Non-pigmented ciliary epithelial cell (primary cell): Measurements from ENCODE around the gene COMTD1.
"Not testable (repeated sequence)": the region's sequence is repeated elsewhere in the genome, so short reads cannot be mapped to it uniquely, and the experiment has no call there.

Experiments
- DNase-seq: peaks from one replicate; pipeline ENCODE4 v3.0.0-alpha.2; 2010; ENCODE audit warnings: low read depth

Gene COMTD1

DNA sequence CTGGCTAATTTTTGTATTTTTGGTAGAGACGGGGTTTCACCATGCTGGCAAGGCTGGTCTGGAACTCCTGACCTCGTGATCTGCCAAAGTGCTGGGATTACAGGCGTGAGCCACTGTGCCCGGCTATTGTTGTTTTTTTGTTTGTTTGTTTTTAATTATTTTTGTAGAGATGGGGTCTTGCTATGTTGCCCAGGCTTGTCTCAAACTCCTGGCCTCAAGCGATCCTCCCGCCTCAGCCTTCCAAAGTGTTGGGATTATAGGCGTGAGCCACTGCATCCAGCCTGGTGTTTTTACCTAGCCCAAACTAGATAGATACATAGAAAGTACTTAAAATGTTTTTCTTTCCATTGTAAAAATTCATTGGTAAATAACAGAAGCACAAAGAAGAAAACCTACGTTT lies 14.3 kb downstream of the COMTD1 start:
- DNase-seq = not testable (repeated sequence)

DNA sequence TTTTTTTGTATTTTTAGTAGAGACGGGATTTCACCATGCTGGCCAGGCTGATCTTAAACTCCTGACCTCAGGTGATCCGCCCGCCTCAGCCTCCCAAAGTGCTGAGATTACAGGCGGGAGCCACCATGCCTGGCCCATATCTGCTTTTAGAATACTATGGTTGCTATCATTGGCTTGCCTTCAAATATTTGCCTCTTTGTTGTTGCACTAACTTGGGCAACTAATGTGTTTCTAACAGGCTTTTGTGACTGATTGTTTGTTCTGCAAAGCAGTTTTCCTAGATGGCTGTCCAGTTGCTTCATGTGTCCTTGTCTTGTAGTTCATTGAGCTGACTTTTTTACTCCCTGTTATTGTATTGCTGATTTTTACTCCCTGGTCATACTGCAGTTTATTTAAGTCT lies 15.5 kb downstream of the COMTD1 start:
- DNase-seq = no peak

DNA sequence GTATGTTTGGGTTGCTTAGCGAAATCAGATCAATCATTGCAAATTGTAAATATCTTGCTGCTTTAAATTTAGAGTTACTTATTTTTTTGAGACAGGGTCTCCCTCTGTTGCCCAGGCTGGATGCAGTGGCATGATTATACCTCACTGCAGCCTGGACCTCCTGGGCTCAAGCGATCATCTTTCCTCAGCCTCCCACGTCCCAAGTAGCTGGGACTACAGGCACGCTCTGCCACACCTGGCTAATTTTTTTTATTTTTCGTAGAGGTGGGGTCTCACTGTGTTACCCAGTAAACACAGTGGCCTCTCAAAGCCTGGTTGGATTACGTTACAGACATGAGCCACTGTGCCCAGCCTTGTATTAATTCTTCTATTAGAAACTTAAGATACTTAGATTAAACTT lies 23.4 kb downstream of the COMTD1 start:
- DNase-seq = no peak

DNA sequence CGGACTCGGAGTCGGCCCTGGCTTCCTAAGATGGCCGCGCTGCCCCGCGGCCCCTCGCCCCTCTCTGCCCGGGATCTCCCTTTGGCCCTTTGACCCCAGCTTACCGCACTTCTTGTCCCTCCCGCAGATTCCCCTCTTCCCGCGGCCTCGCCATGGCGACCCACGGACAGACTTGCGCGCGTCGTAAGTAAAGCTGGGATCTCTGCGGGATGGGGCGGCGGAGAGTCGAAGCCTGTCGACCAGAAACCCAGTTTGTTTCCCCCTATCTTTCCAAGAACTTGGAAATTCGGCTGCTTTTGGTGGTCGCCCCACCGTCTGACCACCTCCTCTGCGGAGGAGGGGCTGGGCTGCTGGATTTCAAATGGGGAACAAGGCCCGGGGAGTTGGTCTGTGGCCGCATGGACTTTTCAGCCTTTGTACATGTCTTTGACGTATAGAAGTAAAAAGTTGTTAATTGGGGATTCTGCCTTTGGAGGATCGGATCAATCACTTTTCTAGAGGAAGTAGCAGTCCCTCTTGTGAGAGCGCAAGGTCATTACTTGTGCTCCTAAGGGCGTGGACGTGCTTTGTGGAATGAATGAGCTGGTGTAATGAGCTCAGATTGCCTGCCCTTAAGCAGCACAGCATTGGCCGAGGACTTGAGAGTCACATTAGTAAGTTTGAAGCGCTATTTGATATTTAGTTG lies 24.6 kb downstream of the COMTD1 start:
- no peak for DNase-seq

DNA sequence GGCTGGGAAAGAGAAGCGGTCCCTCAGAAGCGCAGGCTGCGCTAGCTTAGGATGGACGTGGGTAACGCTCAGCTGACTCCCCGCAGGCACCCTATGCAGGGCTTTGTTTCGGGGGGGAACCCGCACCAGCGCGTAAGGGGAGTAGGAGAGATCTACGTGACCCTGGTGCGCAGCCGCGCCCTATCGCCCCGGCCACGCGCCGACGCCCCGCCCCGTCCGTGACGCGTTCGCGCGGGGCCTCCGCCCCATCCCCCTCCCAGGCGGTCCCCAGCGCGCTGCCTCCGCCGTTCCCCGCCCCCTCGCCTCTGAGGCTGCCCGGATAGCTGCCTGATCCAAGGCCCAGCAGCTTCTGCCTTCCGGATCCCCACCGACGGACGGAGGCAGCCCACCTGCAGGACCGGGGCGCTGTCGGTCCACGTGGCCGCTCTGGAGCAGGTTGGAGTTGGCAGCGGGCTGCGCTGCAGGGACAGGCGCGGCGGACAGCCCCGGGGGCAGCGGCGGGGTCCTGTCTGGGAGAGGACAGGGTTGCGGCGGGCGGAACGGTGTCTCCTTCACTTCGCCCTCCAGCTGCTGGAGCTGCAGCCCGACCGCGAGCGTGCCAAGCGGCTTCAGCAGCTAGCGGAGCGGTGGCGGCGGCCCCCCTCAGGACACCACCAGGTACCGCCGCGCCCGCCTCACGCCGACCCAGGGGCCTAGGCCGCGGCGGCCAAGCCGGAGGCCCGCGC lies 25.3 kb downstream of the COMTD1 start, which contains the start of gene VDAC2:
Gene VDAC2 (plus strand): TSS at position 515 of the 725 bp plus-strand sequence. CDS start 363 bp downstream, outside the sequence.
- no peak for DNase-seq

DNA sequence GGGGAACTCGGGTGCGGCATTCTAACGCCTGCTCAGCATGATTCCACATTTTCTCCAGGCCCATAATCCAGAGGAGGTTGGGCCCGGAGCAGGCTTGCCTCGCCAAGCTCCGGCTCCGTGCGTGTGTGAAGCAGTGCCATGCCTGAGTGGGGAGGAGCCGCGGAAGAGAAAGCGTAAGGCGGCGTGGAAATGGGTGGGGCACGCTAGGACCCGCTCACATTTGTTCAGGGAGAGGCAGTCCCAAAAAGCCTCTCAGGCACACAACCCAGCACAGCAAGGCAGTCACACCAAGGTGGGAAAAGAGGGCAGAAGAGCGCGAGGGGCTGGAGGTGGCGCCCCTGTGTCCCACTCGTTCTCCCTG lies 25.9 kb downstream of the COMTD1 start:
- DNase-seq = no peak

DNA sequence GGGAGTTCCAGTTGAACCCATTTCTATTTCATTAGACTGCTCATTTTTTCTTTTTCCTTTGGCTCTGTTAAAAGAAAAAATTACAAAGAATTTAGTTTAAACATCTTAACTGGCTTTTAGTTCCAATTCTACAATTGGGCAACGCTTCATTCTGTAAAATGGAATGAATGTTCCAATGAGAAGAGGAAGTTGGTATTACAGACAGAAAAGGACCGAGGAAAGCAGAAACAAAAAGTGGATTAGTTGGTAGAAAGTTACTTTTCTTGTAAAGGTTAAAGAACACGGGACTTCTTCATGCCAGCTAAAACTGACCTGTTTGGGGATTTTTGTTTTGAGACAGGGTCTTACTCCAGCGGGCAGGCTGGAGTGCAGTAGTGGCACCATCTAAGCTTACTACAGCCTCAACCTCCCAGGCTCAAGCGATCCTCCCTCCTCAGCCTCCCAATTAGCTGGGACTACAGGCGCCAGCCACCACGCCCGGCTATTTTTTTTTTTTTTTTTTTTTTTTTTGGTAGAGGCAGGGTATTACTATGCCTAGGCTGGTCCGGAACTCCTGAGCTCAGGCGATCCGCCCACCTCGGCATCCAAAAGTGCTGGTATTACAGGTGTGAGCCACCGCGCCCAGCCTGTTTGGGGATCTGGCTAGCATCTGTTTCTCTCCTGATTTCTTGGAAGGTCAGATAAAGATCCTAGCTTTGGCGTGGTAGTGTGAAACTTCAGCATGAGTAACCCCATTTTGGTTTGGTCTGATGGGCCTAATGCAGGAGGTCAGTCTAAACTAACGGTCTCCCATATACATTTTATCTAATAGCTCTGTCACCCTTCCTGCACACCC lies 26.5 kb downstream of the COMTD1 start:
- no peak for DNase-seq

DNA sequence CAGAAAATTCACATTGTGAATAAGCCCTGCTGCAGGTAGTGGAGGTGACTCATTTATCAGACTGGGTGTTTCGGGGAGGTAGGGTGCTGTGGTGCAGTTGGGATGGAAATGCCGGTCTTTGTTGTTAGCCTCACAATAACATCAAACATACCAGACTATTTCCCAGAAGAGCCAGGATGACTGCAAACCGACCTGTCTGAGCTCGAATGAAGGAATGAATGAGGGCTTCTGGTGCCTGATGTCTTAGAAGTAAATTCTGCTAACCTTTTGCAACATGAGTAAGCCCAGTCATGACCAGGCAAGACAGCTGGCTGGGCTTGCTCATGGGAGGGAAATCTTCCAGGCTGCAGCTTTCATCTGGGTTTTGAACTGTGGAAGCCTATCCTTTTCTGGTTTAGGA lies 27.6 kb downstream of the COMTD1 start:
- DNase-seq = no peak

DNA sequence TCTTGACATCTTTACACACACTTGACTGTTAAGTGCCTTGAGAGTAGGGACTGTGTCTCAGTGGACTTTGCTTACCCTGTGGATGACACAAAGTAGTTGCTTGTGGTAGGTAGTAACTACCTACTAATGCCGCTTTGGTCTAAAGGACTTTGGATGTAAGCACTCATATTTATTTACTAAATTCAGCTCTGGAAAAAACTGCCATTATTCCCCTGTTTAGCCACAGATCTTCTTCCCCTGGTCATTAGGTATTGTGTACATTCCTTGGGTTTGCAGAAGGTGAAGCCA lies 28.0 kb downstream of the COMTD1 start:
- DNase-seq = no peak

DNA sequence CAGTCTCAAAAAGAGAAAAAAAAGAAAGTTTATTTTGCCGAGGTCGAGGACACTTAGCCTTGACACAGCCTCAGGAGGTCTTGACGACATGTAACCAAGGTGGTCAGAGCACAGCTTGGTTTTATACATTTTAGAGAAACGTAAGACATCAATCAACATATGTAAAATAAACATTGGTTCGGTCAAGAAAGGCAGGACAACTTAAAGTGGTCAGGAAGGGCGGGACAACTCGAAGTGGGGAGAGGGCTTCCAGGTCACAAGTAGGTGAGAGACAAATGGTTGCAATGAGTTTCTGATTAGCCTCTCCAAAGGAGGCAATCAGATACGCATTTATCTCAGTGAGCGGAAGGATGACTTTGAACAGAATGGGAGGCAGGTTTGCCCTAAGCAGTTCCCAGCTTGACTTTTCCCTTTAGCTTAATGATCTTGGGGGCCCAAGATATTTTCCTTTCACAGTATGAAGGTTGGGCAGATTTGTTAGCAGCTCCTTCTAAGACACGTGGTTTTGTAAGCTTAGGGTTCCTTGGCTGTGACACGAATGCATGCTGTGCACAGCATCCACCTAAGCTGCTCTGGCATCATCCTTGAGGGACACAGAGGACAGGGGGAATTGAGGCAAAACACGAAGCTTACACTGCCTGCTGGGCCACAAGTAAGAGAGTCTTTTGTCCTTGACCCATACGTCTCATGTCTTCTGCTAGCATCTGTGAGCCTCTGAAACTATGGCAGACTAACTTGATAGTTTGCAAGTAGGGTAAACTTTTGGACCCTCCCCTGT lies 28.5 kb downstream of the COMTD1 start:
- no peak for DNase-seq

DNA sequence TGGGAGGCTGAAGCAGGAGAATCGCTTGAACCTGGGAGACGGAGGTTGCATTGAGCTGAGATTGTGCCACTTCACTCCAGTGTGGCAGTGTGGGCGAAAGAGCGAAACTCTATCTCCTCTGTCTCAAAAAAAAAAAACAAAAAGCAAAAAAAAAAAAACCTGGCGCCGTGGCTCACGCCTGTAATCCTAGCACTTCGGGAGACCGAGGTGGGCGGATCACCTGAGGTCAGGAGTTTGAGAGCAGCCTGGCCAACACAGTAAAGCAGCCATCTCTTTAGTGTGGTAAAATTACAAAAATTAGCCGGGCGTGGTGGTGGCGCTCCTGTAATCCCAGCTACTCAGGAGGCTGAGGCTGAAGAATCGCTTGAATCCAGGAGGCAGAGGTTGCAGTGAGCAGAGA lies 29.1 kb downstream of the COMTD1 start:
- not testable (repeated sequence) for DNase-seq

DNA sequence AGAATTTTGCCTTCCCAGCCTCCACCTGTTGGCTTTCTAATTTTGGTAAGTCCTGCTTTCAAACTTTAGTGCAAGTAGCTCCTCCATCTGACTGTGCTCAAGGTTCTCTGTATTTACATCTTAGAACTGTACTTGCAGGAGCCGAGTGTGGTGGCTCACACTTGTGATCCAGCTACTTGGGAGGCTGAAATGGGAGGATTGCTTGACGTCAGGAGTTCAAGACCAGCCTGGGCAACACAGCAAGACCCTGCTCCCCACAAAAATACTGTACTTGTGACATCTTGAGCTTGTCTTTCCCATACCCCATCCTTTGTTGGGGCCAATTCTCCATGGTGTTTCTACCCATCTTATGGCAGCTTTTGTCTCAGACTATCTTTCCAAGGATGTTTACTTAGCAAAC lies 29.8 kb downstream of the COMTD1 start:
- no peak for DNase-seq

DNA sequence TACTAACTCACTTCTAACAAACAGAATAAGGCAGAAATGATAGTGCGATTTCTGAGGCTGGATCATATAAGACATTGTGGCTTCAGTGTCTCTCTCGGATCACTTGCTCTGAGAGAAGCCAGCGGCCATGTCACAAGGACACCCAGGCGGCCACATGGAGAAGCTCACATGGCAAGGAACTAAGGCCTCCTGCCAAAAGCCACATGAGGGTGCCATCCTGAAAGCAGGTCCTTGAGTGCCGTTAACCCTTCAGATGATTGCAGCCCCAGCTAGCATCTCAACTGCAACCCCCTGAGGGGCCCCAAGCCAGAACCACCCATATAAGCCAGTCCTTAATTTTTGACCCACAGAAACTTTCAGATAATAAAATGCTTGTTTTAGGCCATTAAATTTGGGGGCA lies 32.0 kb downstream of the COMTD1 start:
- no peak for DNase-seq

DNA sequence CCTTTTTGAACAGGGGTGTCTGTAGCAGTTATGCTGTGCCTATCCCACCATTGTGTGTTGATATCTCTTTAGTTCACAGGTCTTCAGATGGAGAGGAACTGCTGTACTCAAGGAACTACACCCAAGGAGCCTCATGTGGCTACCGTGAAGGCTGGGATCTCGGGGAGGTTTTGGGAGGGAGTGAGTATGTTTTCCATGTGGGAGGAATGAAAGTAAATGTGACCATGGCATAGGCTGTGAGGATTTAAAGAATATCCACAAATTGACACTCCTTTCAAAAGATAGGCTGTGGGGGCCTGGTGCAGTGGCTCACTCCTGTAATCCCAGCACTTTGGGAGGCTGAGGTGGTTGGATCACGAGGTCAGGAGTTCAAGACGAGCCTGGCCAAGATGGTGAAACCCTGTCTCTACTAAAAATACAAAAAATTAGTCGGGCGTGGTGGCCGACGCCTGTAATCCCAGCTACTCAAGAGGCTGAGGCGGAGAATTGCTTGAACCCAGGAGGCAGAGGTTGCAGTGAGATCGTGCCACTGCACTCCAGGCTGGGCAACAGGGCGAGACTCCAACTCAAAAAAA lies 32.6 kb downstream of the COMTD1 start:
- not testable (repeated sequence) for DNase-seq

DNA sequence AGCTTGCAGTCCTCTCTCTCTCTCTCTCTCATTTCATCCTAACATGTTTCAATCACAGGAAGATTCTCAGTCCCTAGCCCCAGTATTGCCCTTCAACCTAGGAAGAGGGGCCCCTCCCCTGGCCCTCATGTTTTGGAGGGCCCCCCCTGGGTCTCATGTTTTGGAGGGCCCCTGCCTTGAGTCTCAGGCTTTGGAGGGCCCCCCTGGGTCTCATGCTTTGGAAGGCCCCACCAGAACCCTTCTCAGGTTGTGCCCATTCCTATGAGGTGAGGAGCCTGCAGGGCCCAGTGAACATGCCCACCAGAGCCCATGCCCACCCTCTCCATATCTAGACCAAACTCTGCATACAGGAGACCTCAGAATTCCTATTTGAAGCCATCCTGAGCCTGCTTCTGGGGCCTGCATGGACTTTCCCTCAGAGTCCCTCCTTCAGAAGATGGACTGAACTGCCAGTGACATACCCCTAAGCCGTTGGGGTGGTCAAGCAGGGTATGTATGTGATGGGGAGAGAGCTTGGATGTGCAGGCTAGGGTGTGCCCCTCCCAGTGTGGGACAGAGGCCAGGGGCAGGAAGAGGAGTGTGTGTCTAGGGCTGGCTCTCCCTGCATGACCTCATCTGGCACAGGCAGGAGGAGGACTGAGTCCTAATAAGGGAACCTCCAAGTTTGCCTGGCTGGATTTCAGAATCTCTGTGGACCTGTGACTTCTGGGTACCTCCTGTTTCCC lies 33.3 kb downstream of the COMTD1 start:
- DNase-seq = no peak

DNA sequence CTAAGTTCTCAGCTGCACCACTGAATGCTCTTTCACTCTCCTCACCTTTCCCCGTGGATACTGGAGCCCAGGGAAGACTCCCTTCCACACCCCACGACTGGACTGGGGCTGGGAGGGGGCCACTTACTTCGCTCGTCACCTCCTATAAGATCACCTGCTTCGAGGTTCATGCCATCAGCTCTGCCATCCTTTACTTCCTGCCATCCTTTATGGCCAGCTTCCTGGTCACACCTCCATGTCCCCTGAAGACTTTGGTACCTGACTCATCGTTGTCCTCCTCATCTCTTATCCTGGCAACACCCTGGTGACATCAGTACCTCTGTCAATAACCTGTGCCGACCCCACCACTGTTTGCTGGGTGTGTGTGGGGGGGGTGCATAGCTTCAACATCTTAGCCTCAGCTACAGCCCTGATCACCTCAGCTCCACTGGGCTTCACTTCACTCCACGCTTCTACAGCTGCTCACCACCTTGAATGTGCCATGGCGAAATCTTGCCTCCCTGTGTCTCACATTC lies 33.9 kb downstream of the COMTD1 start:
- no peak for DNase-seq

DNA sequence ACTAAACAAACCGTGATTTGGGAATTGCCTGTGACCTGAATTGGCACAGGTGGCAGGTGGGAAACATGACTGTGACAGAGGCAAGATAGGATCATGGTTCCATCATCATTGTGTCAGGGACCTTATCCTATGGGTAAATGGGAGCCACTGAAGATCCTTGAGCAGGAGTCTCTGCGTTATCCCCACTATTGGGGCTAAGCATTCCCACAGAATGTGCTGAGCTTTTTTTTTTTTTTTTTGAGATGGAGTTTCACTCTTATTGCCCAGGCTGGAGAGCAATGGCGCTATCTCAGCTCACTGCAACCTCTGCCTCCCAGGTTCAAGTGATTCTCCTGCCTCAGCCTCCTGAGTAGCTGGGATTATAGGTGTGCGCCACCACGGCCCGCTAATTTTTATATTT lies 35.8 kb downstream of the COMTD1 start:
- DNase-seq = not testable (repeated sequence)

DNA sequence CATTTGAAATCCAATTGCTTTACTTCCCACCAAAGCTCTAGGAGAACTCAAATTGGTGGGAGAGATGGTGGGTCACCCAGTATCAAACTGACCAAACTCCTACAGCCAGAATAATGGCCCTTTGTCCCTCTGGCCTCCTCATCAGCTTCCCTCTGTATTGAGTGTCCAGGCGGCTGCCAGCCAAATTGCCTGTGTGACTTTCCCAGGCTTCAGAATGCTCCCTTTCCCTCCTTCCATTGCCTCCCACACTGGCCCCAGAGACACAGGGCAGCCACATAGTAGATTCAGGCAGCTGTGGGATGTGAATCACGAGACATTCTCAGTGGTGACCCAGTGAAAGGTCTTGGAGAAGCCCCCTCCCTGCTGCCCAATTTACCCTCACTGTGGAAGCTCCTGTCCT lies 37.9 kb downstream of the COMTD1 start:
- no peak for DNase-seq

DNA sequence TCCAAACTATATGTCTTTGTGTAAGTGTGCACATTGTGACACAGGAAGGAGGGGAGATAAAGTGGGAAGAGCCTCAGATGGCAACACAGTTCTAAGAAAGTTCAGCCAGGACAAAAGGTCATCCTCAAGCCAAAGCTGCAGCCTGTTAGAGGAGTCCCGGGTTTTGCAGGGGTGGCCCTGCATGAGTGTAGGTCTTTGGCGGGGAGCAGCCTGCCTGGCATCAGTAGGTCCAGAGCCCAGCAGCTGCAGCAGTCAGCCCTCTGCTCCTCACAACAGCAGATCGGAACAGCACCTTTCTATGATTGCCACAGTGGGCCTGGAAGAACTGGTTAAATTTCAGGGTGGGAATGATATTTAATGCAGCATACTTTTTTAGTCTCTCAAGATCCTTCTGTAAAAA lies 38.7 kb downstream of the COMTD1 start:
- no peak for DNase-seq

DNA sequence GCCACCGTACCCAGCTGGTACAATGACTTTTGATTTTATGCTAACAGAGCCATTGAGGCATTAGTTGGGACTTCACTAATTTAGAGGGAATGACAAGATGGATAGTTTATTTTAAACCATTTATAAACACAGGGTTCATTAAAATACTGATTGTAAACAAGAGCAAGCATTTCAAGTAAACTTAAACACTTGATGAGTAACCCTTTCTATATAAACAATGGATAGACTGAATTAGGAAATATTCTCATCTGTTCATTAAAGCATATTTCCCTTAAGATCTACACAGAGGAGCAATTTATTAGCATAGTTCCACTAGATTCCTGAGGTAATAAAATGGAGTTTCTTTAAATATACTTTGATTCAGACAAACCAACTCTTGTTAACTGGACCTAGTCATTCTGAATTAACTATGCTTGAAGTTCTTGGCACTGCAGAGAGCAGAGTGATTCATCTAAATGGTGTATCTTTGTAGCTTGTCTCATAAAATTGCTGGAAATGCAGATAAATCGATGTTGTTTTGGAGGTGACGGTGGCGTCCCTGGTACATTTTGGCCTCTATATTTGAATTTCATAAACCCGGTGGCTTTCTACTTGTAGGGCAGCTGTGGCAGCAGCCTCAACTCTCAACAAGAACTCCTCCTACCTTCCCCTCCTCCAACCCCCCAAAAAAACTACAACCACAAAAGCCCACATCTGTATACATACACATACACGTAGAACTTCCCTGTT lies 40.6 kb downstream of the COMTD1 start:
- DNase-seq = no peak
